ENCODE data around the gene ALLC.
"Not testable (repeated sequence)": the region's sequence is repeated elsewhere in the genome, so short reads cannot be mapped to it uniquely, and the experiment has no call there.

ALLC gene

DNA sequence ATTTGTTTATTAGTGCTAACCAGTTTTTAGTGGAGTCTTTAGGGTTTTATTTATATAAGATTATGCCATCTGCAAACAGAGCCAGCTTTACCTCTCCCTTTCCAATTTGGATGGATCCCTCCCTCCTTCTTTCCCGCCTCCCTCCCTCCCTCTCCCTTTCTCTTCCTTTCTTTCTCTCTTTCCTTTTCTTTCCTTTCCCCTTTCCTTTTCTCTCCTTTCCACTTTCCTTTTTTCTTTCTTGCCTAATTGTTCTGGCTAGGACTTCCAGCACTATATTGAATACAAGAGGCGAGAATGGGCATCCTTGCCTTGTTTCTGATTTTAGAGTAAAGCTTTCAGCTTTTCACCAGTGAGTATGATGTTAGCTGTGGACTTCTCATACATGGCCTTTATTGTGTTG is 39.0 kb upstream of the ALLC start:
- H3K27ac ChIP-seq, result no peak overlapping the region
- ChIA-PET CTCF (no interaction called here), POLR2A (ENCODE audit: low non-redundant PET) (no interaction called here)
- no peak for DNase-seq (ENCODE audit: low spot score)
- TF ChIP-seq, protein P1, sequence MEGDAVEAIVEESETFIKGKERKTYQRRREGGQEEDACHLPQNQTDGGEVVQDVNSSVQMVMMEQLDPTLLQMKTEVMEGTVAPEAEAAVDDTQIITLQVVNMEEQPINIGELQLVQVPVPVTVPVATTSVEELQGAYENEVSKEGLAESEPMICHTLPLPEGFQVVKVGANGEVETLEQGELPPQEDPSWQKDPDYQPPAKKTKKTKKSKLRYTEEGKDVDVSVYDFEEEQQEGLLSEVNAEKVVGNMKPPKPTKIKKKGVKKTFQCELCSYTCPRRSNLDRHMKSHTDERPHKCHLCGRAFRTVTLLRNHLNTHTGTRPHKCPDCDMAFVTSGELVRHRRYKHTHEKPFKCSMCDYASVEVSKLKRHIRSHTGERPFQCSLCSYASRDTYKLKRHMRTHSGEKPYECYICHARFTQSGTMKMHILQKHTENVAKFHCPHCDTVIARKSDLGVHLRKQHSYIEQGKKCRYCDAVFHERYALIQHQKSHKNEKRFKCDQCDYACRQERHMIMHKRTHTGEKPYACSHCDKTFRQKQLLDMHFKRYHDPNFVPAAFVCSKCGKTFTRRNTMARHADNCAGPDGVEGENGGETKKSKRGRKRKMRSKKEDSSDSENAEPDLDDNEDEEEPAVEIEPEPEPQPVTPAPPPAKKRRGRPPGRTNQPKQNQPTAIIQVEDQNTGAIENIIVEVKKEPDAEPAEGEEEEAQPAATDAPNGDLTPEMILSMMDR (conservative IDR thresholded peaks at IDR 0.05; ENCODE audit: low read depth), result no peak

DNA sequence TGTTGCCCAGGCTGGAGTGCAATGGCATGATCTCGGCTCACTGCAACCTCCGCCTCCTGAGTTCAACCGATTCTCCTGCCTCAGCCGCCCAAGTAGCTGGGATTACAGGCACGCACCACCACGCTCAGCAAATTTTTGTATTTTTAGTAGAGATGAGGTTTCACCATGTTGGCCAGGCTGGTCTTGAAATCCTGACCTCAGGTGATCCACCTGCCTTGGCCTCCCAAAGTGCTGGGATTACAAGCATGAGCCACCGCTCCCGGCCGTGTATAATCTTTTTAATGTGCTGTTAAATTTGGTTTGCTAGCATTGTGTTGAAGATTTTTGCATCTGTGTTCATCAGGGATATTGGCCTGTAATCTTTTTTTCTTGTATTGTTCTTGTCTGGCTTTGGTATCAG is 38.3 kb upstream of the ALLC start:
- POLR2A ChIA-PET (ENCODE audit: low non-redundant PET); CTCF ChIA-PET; H3K27ac ChIP-seq; DNase-seq (ENCODE audit: low spot score): not testable (repeated sequence)

- ChIA-PET CTCF (interaction anchor here (0.7 kb wide), 1 partner anchor 105 kb away, joined by 3 read pairs; no protein-coding TSS in a partner anchor), POLR2A (ENCODE audit: low non-redundant PET) (no interaction called here)
- no peak overlapping the region for H3K27ac ChIP-seq
- TF ChIP-seq, protein P1 (conservative IDR thresholded peaks at IDR 0.05; ENCODE audit: low read depth), result no peak
- peak; percentile 73 for DNase-seq (ENCODE audit: low spot score)
Measured at GRCh38 chr2:3620834-3621233, 37.2 kb upstream of the ALLC start.

DNA sequence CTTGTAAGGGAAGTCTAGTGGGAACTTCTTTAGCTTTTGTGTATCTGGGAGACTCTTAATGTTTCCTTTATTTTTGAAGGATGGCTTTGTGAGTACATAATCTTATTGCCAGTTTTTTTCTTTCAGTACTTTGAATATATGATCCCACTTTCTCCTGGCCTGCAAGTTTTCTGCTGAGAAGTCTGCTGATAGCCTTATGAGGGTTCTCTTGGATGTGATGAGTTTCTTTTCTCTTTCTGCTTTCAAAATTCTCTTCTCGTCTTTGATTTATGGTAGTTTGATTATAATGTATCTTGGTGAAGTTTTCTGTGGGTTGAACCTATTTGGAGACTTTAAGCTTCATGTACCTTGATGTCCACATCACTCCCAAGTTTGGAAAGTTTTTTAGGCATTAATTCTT is 35.0 kb upstream of the ALLC start:
- POLR2A ChIA-PET (ENCODE audit: low non-redundant PET), result no interaction called here
- CTCF ChIA-PET, result no interaction called here

GRCh38 chr2:3624059-3624794 is 33.8 kb upstream of the ALLC start:
- TF ChIP-seq, protein P1 (conservative IDR thresholded peaks at IDR 0.05; ENCODE audit: low read depth), result no peak
- no peak for DNase-seq (ENCODE audit: low spot score)
- no peak overlapping the region for H3K27ac ChIP-seq
- ChIA-PET POLR2A (ENCODE audit: low non-redundant PET) (no interaction called here), CTCF (no interaction called here)

More for the DNA sequence above, 35.0 kb upstream of the ALLC start:
- no peak overlapping the region for H3K27ac ChIP-seq
- no peak for DNase-seq (ENCODE audit: low spot score)
- TF ChIP-seq, protein P1 (conservative IDR thresholded peaks at IDR 0.05; ENCODE audit: low read depth), result no peak

DNA sequence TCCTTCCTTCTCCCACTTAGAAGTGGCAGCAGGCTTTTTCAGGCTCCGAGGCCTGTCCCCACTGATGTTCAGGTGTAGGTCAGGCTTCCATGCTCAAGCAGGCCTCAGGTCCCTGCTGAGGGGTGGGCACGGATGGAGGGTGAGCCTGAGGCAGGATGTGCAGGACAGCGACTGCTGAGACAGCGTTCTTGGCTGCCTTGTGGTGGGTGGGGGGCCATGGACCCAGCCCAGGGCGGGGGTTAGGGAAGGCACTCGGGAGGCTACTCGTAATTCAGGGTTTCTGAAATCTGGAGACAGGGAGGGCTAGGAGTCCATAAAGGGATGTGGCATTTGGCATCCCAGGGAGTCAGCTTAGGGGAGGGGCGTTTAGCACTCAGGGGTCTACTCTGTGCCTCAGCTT is 32.8 kb upstream of the ALLC start:
- POLR2A ChIA-PET (ENCODE audit: low non-redundant PET), result no interaction called here
- CTCF ChIA-PET, result no interaction called here
- DNase-seq (ENCODE audit: low spot score), result no peak
- TF ChIP-seq, protein P1 (conservative IDR thresholded peaks at IDR 0.05; ENCODE audit: low read depth), result no peak
- H3K27ac ChIP-seq, result no peak overlapping the region

- TF ChIP-seq, protein P1 (conservative IDR thresholded peaks at IDR 0.05; ENCODE audit: low read depth), result no peak
- no peak overlapping the region for H3K27ac ChIP-seq
- POLR2A ChIA-PET (ENCODE audit: low non-redundant PET), result no interaction called here
- CTCF ChIA-PET, result interaction anchor here (0.7 to 1.0 kb wide), 2 partner anchors 15 to 16 kb away, joined by 3 read pairs; no protein-coding TSS in a partner anchor
- DNase-seq (ENCODE audit: low spot score), result no peak
Measured at GRCh38 chr2:3626118-3626811, 31.7 kb upstream of the ALLC start.
